Astrocyte (in vitro differentiated cells and primary cell): ENCODE data around the gene EVC2. TPM values are rescaled to one million over a fixed set of nuclear protein-coding genes. Genes with fewer than 3 reads are reported as not detected.

ENCODE experiments used
- DNase-seq: peaks from one replicate; pipeline ENCODE4 v3.0.0-alpha.2; 2010; ENCODE audit warnings: low read depth
- FAIRE-seq: peaks from 2 replicates; lab custom pipeline; 2011; peaks lifted over from hg19 to GRCh38; lab: Jason Lieb, UNC
- H2AFZ ChIP-seq: 2 replicates; pipeline ENCODE4 v1.6.0; 2012; ENCODE audit warnings: low read depth, low read length, inconsistent platforms
- H3K27ac ChIP-seq: 2 replicates; pipeline ENCODE4 v1.5.1; 2011; ENCODE audit warnings: low read depth, low read length, inconsistent platforms
- H3K27me3 ChIP-seq: 2 replicates; pipeline ENCODE4 v1.6.0; 2011; ENCODE audit warnings: low read length, inconsistent platforms; ENCODE audit not compliant: insufficient read depth
- H3K36me3 ChIP-seq: 2 replicates; pipeline ENCODE4 v1.5.1; 2011; ENCODE audit warnings: low read length, inconsistent platforms; ENCODE audit not compliant: insufficient read depth
- H3K4me1 ChIP-seq: 2 replicates; pipeline ENCODE4 v1.5.1; 2011; ENCODE audit warnings: low read length, inconsistent platforms; ENCODE audit not compliant: insufficient read depth
- H3K4me2 ChIP-seq: 2 replicates; pipeline ENCODE4 v1.6.0; 2012; ENCODE audit warnings: low read length, inconsistent platforms
- H3K4me3 ChIP-seq: 2 replicates; pipeline ENCODE4 v1.5.1; 2011; ENCODE audit warnings: low read depth, mild to moderate bottlenecking, low read length, inconsistent platforms; ENCODE audit not compliant: insufficient read depth
- H3K79me2 ChIP-seq: 2 replicates; pipeline ENCODE4 v1.6.0; 2012; ENCODE audit warnings: mild to moderate bottlenecking, low read length, inconsistent platforms; ENCODE audit not compliant: insufficient read depth
- H3K9ac ChIP-seq: 2 replicates; pipeline ENCODE4 v1.6.0; 2012; ENCODE audit warnings: mild to moderate bottlenecking, low read length, inconsistent platforms
- H3K9me3 ChIP-seq: 2 replicates; pipeline ENCODE4 v1.5.1; 2012; ENCODE audit warnings: low read depth, mild to moderate bottlenecking, low read length, inconsistent platforms; ENCODE audit not compliant: insufficient read depth
- H4K20me1 ChIP-seq: 2 replicates; pipeline ENCODE4 v1.6.0; 2012; ENCODE audit warnings: low read length, inconsistent platforms; ENCODE audit not compliant: insufficient read depth
- H3K27ac Mint-ChIP-seq: one replicate; pipeline ENCODE4 v1.8.0; 2021; ENCODE audit warnings: mild to moderate bottlenecking, mixed read lengths; ENCODE audit not compliant: unreplicated experiment
- H3K27me3 Mint-ChIP-seq: one replicate; pipeline ENCODE4 v1.8.0; 2021; ENCODE audit warnings: low read depth, mixed read lengths; ENCODE audit not compliant: unreplicated experiment
- H3K36me3 Mint-ChIP-seq: one replicate; pipeline ENCODE4 v1.8.0; 2021; ENCODE audit warnings: low read depth, mixed read lengths; ENCODE audit not compliant: unreplicated experiment
- H3K4me1 Mint-ChIP-seq: one replicate; pipeline ENCODE4 v1.8.0; 2021; ENCODE audit warnings: low read depth, mixed read lengths; ENCODE audit not compliant: unreplicated experiment
- H3K4me3 Mint-ChIP-seq: one replicate; pipeline ENCODE4 v1.8.0; 2021; ENCODE audit warnings: mild to moderate bottlenecking, moderate library complexity, mixed read lengths; ENCODE audit not compliant: unreplicated experiment
- H3K9me3 Mint-ChIP-seq: one replicate; pipeline ENCODE4 v1.8.0; 2021; ENCODE audit warnings: mild to moderate bottlenecking, mixed read lengths; ENCODE audit not compliant: unreplicated experiment
- EZH2 ChIP-seq: IDR thresholded peaks from 2 replicates; pipeline ENCODE4 v1.6.1; 2012; ENCODE audit warnings: mild to moderate bottlenecking, low read length, inconsistent platforms; ENCODE audit not compliant: insufficient read depth
- total RNA-seq: library from RNA; stranded (reverse); gene quantifications from 2 replicates; pipeline ENCODE4 v1.2.1, GENCODE V29; 2021
- TF ChIP-seq, protein P1 (sequence below): IDR thresholded peaks from 2 replicates; pipeline ENCODE4 v1.5.1; 2011; ENCODE audit warnings: low read depth, mild to moderate bottlenecking, inconsistent platforms, low read length, moderate library complexity; ENCODE audit not compliant: insufficient read depth

Gene EVC2
- total RNA-seq, 1 donor from 2014 or later, result 3.3 TPM

- Histone ChIP-seq H3K27me3 (no peaks in the 10 kb centered on the region), H3K36me3 (peaks cover 12% of the 10 kb centered on the region), H3K9me3 (no peaks in the 10 kb centered on the region), H3K4me3 (no peak overlapping the region), H3K27ac (no peak overlapping the region), H3K79me2 (no peaks in the 10 kb centered on the region), H3K4me2 (no peak overlapping the region), H3K9ac (no peak overlapping the region), H3K4me1 (no peaks in the 10 kb centered on the region), H4K20me1 (no peaks in the 10 kb centered on the region), H2AFZ (no peak overlapping the region)
- Mint-ChIP-seq H3K4me1 (no peaks in the 10 kb centered on the region), H3K27ac (no peak overlapping the region), H3K27me3 (no peaks in the 10 kb centered on the region), H3K36me3 (peaks cover 7% of the 10 kb centered on the region), H3K4me3 (no peak overlapping the region), H3K9me3 (no peaks in the 10 kb centered on the region)
- DNase-seq (no peak), FAIRE-seq (no peak)
- no peak for TF ChIP-seq EZH2
- TF ChIP-seq, protein P1, sequence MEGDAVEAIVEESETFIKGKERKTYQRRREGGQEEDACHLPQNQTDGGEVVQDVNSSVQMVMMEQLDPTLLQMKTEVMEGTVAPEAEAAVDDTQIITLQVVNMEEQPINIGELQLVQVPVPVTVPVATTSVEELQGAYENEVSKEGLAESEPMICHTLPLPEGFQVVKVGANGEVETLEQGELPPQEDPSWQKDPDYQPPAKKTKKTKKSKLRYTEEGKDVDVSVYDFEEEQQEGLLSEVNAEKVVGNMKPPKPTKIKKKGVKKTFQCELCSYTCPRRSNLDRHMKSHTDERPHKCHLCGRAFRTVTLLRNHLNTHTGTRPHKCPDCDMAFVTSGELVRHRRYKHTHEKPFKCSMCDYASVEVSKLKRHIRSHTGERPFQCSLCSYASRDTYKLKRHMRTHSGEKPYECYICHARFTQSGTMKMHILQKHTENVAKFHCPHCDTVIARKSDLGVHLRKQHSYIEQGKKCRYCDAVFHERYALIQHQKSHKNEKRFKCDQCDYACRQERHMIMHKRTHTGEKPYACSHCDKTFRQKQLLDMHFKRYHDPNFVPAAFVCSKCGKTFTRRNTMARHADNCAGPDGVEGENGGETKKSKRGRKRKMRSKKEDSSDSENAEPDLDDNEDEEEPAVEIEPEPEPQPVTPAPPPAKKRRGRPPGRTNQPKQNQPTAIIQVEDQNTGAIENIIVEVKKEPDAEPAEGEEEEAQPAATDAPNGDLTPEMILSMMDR, result no peak
Measured at GRCh38 chr4:5678977-5679376, 29.4 kb downstream of the EVC2 start.

- Histone ChIP-seq H3K79me2 (no peaks in the 10 kb centered on the region), H2AFZ (no peak overlapping the region), H3K27me3 (no peaks in the 10 kb centered on the region), H4K20me1 (no peaks in the 10 kb centered on the region), H3K27ac (no peak overlapping the region), H3K4me2 (no peak overlapping the region), H3K4me1 (no peaks in the 10 kb centered on the region), H3K9ac (no peak overlapping the region), H3K9me3 (no peaks in the 10 kb centered on the region), H3K4me3 (no peak overlapping the region), H3K36me3 (peaks cover 9% of the 10 kb centered on the region)
- no peaks in the 10 kb centered on the region for H3K9me3 Mint-ChIP-seq
- no peak for FAIRE-seq
- TF ChIP-seq, protein P1, result no peak
- no peak for TF ChIP-seq EZH2
- H3K36me3 Mint-ChIP-seq, result peaks cover 7% of the 10 kb centered on the region
- H3K4me1 Mint-ChIP-seq, result no peaks in the 10 kb centered on the region
- H3K4me3 Mint-ChIP-seq, result no peak overlapping the region
- no peaks in the 10 kb centered on the region for H3K27me3 Mint-ChIP-seq
- DNase-seq, result no peak
- no peak overlapping the region for H3K27ac Mint-ChIP-seq
Measured at GRCh38 chr4:5676763-5677162, 31.6 kb downstream of the EVC2 start.

- Histone ChIP-seq H3K9ac (no peak overlapping the region), H3K9me3 (no peaks in the 10 kb centered on the region), H4K20me1 (peaks cover 10% of the 10 kb centered on the region), H3K27ac (no peak overlapping the region), H3K36me3 (peaks cover 4% of the 10 kb centered on the region), H3K4me1 (no peaks in the 10 kb centered on the region), H3K4me3 (no peak overlapping the region), H3K79me2 (peaks cover 13% of the 10 kb centered on the region), H3K4me2 (no peak overlapping the region), H3K27me3 (no peaks in the 10 kb centered on the region), H2AFZ (no peak overlapping the region)
- Mint-ChIP-seq H3K4me1 (no peaks in the 10 kb centered on the region), H3K4me3 (no peak overlapping the region), H3K27ac (no peak overlapping the region), H3K36me3 (peaks cover 11% of the 10 kb centered on the region), H3K9me3 (peaks cover 7% of the 10 kb centered on the region), H3K27me3 (no peaks in the 10 kb centered on the region)
- no peak for FAIRE-seq
- no peak for TF ChIP-seq EZH2
- TF ChIP-seq, protein P1, result no peak
- DNase-seq, result no peak
Measured at GRCh38 chr4:5666741-5667140, 41.6 kb downstream of the EVC2 start.
